ENCODE results near the gene HTRA3.

Gene HTRA3

GRCh38 chr4:8250227-8250626 lies 19.3 kb upstream of the HTRA3 start:
- no peak for DNase-seq

DNA sequence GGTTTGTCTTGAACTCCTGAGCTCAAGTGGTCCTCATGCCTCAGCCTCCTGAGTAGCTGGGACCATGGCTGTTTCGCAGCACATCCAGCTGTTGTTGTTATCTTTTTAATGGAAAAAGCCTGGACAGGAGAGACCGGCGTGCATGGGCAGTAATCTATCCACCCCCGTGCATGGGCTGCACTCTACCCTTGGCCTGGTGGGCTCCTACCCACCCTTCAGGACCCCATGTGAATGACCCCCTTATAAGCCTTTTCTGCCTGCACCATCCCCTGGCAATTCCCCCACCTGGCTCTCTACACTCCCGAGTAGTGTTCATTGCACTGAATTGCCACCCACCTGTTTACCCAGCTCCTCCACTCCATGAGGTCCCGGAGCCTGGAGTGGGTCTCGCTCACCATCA lies 18.9 kb upstream of the HTRA3 start:
- no peak for DNase-seq

- no peak for DNase-seq
Measured at GRCh38 chr4:8251110-8251883, 18.3 kb upstream of the HTRA3 start.

GRCh38 chr4:8252301-8253173 lies 17.0 kb upstream of the HTRA3 start:
- no peak for DNase-seq

DNA sequence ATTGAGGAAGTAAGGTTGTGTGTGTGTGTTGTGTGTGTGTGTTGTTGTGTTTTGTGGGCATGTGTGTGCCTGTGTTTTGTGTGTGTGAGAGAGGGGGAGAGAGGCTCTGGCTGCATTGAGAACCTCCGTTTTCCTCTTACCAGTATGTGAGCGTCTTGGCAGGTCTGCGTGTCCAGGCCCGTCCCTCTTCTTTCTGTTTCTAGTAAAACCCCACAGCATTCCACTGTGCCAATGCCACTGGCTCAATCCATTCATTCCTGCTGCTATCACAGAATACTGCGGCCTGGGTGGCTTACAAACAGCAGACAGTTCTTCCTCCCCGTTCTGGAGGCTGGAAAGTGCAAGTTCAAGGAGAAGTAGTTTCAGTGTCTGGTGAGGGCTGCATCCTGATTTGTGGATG lies 15.5 kb upstream of the HTRA3 start:
- no peak for DNase-seq

- DNase-seq, result no peak
Measured at GRCh38 chr4:8255698-8256441, 13.7 kb upstream of the HTRA3 start.

- no peak for DNase-seq
Measured at GRCh38 chr4:8257854-8258253, 11.7 kb upstream of the HTRA3 start.

GRCh38 chr4:8258552-8259212 lies 10.9 kb upstream of the HTRA3 start:
- no peak for DNase-seq

DNA sequence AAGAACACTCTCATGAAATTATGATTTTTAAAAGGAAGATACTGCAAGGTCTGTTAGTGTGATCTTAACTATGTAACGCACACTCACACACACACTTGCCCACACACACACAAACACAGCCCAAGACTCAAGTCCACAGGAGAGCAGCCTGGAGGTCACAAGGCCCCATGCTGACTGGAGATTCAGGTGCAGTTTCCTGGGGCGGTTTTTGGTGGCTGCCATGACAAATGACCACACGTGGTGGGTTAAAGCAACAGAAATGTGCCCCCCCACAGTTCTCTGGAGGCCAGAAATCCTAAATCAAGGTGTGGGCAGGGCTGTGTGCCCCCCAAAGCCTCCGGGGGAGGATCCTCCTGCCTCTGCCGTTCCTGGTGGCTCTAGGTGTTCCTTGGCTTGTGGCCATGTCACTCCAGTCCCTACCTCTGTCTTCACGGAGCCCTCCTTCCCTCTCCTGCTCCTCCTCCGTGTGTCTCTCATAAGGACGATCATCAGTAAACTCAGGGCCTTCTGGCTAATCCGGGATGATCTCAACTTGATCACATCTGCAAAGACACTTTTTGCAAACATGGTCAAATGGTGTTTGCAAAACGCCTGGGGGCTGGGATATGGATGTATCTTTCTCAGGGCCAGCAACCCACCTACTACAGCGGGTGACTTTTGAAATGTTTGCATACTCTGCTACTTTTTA lies 9.7 kb upstream of the HTRA3 start:
- no peak for DNase-seq

DNA sequence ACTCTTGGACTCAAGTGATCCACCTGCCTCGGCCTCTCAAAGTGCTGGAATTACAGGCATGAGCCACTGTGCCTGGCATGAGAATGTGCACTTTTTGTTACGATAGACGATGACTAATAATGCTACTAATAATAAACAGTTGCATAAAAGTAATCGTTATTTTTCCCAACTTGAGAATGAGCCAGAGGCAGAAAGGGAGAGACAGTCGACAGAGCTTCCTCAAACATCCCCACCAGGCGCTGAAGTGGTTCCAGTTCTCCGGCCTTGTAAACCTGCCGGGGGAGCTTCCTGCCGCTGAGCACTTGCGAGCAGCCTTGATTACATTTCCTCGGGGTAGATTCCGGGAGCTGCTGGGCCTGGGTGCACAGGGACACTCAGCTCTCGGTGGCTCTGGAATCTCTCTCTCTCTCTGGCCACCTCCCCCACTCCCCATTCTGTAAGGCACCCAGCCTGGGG lies 8.9 kb upstream of the HTRA3 start:
- no peak for DNase-seq

DNA sequence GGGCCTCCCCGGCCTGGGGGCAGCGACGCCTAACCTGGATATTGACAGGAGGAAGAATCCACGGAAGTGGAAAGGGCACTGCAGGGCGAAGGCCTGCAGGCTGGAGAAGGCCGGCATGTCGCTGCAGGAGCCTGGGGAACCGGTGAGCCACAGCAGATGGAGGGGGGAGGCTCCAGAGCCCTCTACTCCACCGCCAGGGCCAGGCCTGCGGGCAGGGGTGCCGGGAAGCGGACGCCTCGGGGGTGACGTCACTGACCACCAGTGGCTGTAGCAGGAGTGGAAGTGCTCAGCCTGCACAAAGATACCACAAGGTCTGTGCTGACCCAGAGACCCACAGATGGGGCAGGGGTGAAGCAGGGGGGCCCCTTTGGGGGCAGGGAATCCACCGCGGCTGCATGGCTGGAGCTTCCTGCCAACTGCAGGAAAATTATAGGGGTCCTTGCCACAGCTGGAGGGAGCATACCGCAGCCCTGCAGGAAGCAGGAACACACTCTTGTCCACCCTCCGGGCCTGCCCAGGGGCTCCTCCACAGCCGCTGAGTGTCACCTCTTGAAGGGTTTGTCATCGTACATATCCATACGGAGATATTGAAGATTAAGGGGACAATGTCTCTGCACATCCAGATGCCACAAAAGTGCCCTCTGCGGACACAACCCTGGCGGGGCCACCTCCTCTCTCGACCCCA lies 7.6 kb upstream of the HTRA3 start:
- DNase-seq, result no peak

DNA sequence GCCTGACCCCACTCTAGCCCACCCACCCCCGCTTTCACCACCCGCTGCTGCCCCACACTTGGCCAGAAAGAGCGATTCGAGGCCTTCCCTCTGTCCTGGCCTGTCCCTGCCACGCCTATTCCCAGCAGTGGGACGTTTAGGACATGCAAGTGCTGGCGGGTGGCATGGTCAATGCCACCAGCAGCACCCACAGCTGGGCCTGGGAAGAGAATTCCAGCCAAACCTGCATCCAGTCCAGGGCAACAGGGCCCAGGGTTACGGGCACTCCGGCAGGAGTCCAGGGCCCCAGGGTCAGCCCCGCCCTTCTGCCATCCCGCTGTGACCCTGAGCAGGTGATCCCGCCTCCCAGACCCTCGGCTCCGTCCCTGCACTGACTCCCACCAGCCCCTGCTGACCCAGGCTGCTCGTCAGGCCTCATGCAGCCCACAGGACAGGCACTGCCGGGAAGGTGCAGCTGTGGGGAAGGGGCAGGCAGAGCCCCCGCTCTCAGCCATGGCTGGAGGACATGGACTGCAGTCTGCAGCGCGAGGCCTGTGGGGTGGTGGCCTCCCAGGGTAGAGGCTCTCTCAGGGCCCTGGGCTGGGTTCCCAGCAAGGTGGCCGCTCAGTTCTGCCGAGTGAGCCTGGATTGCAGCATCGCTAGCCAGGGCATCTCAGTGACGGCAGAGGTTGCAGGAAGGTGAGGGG lies 6.8 kb upstream of the HTRA3 start:
- DNase-seq, result no peak

GRCh38 chr4:8263397-8263796 lies 6.2 kb upstream of the HTRA3 start:
- no peak for DNase-seq

- no peak for DNase-seq
Measured at GRCh38 chr4:8264106-8264505, 5.4 kb upstream of the HTRA3 start.

DNA sequence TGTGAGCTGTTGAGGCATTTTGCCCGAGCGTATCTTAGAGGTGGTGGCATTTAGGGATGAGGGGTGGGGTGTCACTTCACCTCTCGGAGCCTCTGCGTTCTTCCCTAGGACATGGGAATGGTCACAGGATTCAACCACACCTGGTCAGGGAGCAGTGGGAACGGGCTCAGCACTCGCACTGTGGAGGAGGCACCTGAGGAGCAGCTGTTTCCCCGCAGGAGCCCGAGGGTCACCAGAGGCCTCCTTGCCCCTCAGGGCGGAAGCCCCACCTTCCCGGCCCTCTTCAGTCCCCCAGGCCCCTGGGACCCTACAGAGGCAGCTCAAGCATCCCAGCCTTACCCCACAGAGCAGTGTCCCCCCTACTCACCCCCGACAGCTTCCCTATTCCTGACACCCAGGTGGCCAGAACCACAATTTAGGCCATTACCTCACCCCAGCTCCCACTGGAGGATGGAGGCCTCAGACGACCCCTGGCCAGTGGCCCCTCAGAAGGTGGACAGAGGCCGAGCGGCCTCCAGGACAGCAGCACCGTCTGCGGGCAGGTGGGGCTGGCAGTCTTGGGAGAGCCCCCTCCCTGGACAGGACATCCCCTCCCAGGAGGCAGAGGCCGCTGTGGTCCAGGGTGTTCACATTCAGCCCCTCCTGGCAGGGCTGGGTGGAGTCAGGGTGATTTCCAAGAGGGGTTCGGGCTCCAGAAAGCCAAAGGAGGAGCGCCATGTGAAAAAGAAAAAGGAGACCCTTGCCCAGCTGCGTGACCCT lies 4.2 kb upstream of the HTRA3 start:
- DNase-seq, result no peak

GRCh38 chr4:8266088-8266487 lies 3.5 kb upstream of the HTRA3 start:
- no peak for DNase-seq

- DNase-seq, result no peak
Measured at GRCh38 chr4:8266508-8266907, 3.0 kb upstream of the HTRA3 start.

DNA sequence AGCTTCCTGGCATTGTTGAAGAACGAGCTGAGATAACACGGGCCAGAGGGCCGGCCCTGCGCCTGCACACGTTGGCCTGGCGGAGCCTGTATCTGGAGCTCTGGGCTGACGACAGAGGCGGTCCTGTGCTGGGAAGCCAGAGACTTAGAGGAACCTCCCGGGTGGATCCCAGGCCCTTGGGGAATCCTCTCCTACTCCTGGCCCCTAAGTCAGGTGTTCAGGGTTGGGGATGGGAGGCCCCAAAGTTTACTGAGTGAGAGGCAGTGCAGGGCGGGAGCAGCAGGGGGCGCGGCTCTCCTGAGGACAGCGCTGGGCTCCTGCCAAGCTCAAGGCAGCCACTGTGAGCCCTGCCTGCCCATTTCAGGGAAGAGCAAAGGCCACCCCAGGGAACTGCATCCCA lies 2.5 kb upstream of the HTRA3 start:
- no peak for DNase-seq

DNA sequence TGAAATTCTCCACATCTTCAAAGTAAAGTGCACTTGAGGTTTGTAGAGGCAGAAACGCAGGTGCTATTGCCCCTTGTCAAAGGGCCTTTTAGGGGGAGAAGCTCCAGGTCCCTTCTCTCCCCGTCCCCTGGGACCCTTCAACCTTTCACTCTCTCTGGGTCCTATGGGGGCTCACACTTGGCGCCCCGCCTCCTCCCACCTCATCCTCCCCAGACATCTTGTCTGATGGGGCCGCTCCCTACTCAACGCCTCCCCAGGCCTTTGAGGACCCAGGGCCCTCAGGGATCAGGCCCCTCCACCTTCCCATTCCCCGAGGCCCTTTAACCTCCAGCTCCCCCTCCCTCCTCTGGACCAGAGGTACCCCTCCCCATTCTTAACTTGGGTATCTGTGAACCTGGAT lies 1.3 kb upstream of the HTRA3 start:
- DNase-seq, result no peak

DNA sequence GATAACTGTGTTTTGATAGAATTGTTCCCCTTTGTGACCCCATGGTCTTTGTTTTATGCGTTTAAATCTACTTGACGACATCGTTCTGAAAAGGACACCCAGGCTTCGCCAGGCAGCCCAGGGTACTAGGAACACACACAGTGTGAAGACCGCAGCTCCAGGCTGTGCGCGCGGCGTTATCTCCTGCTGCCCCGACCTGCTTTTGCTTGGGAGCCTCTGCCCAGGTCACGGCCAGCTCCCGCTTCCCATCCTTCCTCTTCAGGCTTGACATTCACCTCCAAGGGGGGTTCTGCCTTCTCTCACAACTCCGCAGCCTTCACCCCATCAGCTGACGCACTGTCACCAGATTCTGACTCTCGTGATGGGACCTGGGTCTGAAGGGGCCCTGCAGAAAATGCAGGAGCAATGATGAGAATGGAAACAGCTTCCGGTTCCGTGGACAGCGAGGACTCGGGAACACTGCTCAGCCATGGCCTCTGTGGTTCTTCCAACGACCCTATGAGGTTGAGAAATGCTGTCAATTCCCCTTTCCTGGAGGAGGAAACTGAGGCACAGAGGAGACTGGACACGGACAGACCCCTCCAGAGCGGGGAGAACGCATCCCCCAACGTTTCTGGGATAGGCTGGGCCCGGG lies 536 bp upstream of the HTRA3 start:
- DNase-seq, result no peak

All from SHP77 treated with DMSO at 0.1 percent for 48 hours (cell line).